ENCODE data around the gene KDM4C.

- TF ChIP-seq, protein P1, sequence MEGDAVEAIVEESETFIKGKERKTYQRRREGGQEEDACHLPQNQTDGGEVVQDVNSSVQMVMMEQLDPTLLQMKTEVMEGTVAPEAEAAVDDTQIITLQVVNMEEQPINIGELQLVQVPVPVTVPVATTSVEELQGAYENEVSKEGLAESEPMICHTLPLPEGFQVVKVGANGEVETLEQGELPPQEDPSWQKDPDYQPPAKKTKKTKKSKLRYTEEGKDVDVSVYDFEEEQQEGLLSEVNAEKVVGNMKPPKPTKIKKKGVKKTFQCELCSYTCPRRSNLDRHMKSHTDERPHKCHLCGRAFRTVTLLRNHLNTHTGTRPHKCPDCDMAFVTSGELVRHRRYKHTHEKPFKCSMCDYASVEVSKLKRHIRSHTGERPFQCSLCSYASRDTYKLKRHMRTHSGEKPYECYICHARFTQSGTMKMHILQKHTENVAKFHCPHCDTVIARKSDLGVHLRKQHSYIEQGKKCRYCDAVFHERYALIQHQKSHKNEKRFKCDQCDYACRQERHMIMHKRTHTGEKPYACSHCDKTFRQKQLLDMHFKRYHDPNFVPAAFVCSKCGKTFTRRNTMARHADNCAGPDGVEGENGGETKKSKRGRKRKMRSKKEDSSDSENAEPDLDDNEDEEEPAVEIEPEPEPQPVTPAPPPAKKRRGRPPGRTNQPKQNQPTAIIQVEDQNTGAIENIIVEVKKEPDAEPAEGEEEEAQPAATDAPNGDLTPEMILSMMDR (IDR thresholded peaks at IDR 0.05): no peak
- no peak for TF ChIP-seq POLR2A (IDR thresholded peaks at IDR 0.05)
Observed at GRCh38 chr9:6926436-6926835, 168.7 kb downstream of the KDM4C start.

All from heart left ventricle (tissue), 13 donors.